SK-N-SH (cell line): ENCODE measurements around the gene UBR7. TPM values are rescaled to one million over a fixed set of nuclear protein-coding genes. Genes with fewer than 3 reads are reported as not detected.
"Not testable (repeated sequence)": the region's sequence is repeated elsewhere in the genome, so short reads cannot be mapped to it uniquely, and the experiment has no call there.

Experiments used
- CTCF ChIA-PET: fragments of 300-600, 350-600 bp; formaldehyde crosslinking; extraction: SDS; loops from one replicate; lab custom pipeline; 2021; lab: Yijun Ruan, JAX
- POLR2A ChIA-PET: fragments of 350-600 bp; sonication (Branson Sonifier 250); formaldehyde crosslinking; extraction: SDS; loops from one replicate; lab custom pipeline; 2020; ENCODE audit warnings: antibody characterized with exemption, inconsistent platforms; lab: Yijun Ruan, JAX
- DNase-seq: peaks from one replicate; pipeline ENCODE4 v3.0.0; 2012
- H2AFZ ChIP-seq: fragments of 200-600 bp; sonication (generic); 2 replicates; pipeline ENCODE4 v1.8.1; 2016; ENCODE audit warnings: antibody characterized with exemption, mild to moderate bottlenecking, low read depth
- H3F3A ChIP-seq: fragments of 200-600 bp; sonication (generic); replicated peaks from 2 replicates; pipeline ENCODE3; 2016; ENCODE audit warnings: antibody characterized with exemption, mild to moderate bottlenecking; ENCODE audit not compliant: insufficient read depth
- H3K27ac ChIP-seq, 2 experiments: fragments of 200-500 bp in 1 of 2; fragments of 200-600 bp in 1 of 2; sonication (Bioruptor generic) in 1 of 2; sonication (generic), shearing (Covaris generic) in 1 of 2; 2 replicates each; pipeline versions ENCODE4 v1.5.1 to v1.6.1; 2014 to 2016; ENCODE audit warnings: low read depth in 2 of 2, inconsistent platforms in 1 of 2, low read length in 1 of 2, mild to moderate bottlenecking in 1 of 2, mixed read lengths in 1 of 2
- H3K27me3 ChIP-seq: fragments of 200-600 bp; sonication (generic), shearing (Covaris generic); 2 replicates; pipeline ENCODE4 v1.6.1; 2016; ENCODE audit warnings: mixed run types; ENCODE audit not compliant: insufficient read depth
- H3K36me3 ChIP-seq, 2 experiments: fragments of 200-500 bp in 1 of 2; fragments of 200-600 bp in 1 of 2; sonication (Bioruptor generic) in 1 of 2; sonication (generic) in 1 of 2; replicated peaks in 1 of 2; 2 replicates each; pipeline versions ENCODE3 to v1.5.1; 2014 to 2016; ENCODE audit warnings: low read length in 1 of 2, mild to moderate bottlenecking in 1 of 2; ENCODE audit not compliant: insufficient read depth in 2 of 2, control insufficient read depth in 1 of 2
- H3K4me1 ChIP-seq, 2 experiments: fragments of 200-500 bp in 1 of 2; fragments of 200-600 bp in 1 of 2; sonication (Bioruptor generic) in 1 of 2; sonication (generic), shearing (Covaris generic) in 1 of 2; 2 replicates each; pipeline versions ENCODE4 v1.5.1 to v1.6.1; 2014 to 2016; ENCODE audit warnings: low read depth in 1 of 2, low read length in 1 of 2, mixed run types in 1 of 2; ENCODE audit not compliant: insufficient read depth in 2 of 2, control insufficient read depth in 1 of 2
- H3K4me2 ChIP-seq: fragments of 200-600 bp; sonication (generic), shearing (Covaris generic); 2 replicates; pipeline ENCODE4 v1.6.1; 2017; ENCODE audit warnings: mixed run types
- H3K4me3 ChIP-seq, 2 experiments: fragments of 200-500 bp in 1 of 2; fragments of 200-600 bp in 1 of 2; sonication (Bioruptor generic) in 1 of 2; sonication (generic), shearing (Covaris generic) in 1 of 2; 2 replicates each; pipeline versions ENCODE4 v1.5.1 to v1.8.1; 2014 to 2016; ENCODE audit warnings: low read depth in 2 of 2, inconsistent platforms in 1 of 2, low read length in 1 of 2, mild to moderate bottlenecking in 1 of 2, mixed read lengths in 1 of 2, moderate library complexity in 1 of 2
- H3K79me2 ChIP-seq: fragments of 200-600 bp; sonication (generic); 2 replicates; pipeline ENCODE4 v1.8.1; 2017; ENCODE audit warnings: mild to moderate bottlenecking; ENCODE audit not compliant: insufficient read depth
- H3K9ac ChIP-seq: fragments of 200-600 bp; sonication (generic); 2 replicates; pipeline ENCODE4 v1.6.1; 2017; ENCODE audit warnings: mixed run types
- H3K9me2 ChIP-seq: fragments of 200-600 bp; sonication (generic); 2 replicates; pipeline ENCODE4 v1.6.1; 2017; ENCODE audit warnings: mixed run types
- H3K9me3 ChIP-seq: fragments of 200-600 bp; sonication (generic); 2 replicates; pipeline ENCODE4 v1.6.1; 2017; ENCODE audit warnings: mixed run types, mild to moderate bottlenecking, moderate library complexity
- H4K20me1 ChIP-seq: fragments of 200-600 bp; sonication (generic); 2 replicates; pipeline ENCODE4 v1.6.1; 2017; ENCODE audit warnings: mild to moderate bottlenecking, mixed run types; ENCODE audit not compliant: insufficient read depth
- EZH2phosphoT487 ChIP-seq: fragments of 200-600 bp; sonication (generic); IDR thresholded peaks from 2 replicates; pipeline ENCODE4 v1.6.1; 2017; ENCODE audit warnings: low read depth, mixed run types, mild to moderate bottlenecking, antibody characterized with exemption, moderate library complexity, borderline replicate concordance
- GABPA ChIP-seq: IDR thresholded peaks from 2 replicates; pipeline ENCODE4 v1.4.0; 2012; ENCODE audit warnings: low read depth, mild to moderate bottlenecking
- RCOR1 ChIP-seq: fragments of 150-350 bp; IDR thresholded peaks from 2 replicates; pipeline ENCODE4 v1.6.1; 2017; ENCODE audit warnings: antibody characterized with exemption, low read length
- TEAD4 ChIP-seq: IDR thresholded peaks from 2 replicates; pipeline ENCODE4 v1.4.0; 2012; ENCODE audit warnings: mild to moderate bottlenecking, borderline replicate concordance; ENCODE audit not compliant: insufficient read depth
- WGBS: methylation state at CpG from one replicate; pipeline ENCODE4 v1.1.6; 2017; ENCODE audit warnings: low lambda C conversion rate; 5-methylcytosine and 5-hydroxymethylcytosine counted together
- polyA plus RNA-seq, 3 experiments: library from polyadenylated mRNA; depleted of rRNA; stranded (reverse); fragments of >200 nt; gene quantifications; 2 replicates each; pipeline ENCODE4 v1.2.3, GENCODE V29; 2012

Gene UBR7
- polyA plus RNA-seq, 1 of the 3 experiments (the other 2 are of a cell fraction), result 28.2 TPM

GRCh38 chr14:93163564-93163963 is 43.5 kb upstream of the UBR7 start:
- CTCF ChIA-PET, result interaction anchor here (0.9 to 1.4 kb wide), 5 partner anchors 14 to 212 kb away, joined by 3 read pairs; no protein-coding TSS in a partner anchor
- H3K27ac ChIP-seq, result no peak overlapping the region

DNA sequence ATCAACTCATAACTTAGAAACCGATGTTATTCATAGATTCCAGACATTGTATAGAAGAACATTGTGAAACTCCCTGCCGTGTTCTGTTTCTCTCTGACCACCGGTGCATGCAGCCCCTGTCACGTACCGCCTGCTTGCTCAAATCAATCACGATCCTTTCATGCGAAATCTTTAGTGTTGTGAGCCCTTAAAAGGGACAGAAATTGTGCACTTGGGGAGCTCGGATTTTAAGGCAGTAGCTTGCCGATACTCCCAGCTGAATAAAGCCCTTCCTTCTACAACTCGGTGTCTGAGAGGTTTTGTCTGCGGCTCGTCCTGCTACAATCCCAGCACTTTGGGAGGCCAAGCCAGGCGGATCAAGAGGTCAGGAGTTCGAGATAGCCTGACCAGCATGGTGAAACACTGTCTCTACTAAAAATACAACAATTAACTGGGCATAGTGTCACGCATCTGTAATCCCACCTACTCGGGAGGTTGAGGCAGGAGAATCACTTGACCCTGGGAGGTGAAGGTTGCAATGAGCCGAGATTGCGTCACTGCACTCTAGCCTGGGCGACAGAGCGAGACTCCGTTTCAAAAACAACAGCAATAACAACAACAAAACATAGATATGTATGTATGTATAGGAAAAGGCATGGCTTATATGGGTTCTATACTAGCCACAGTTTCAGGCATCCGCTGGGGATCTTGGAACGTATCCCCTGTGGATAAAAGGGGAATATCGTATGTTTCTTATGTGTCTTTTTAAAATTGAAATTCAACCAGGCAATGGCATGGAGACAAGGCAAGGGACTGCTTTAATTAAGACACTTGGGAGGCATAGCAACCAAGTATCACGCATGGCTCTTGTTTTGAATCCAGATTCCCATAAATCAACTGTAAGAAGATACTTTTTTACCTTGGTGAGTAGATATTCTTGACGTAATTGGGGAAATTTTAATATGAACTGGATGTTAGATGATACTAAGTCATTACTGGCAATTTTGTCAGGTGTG is 41.5 kb upstream of the UBR7 start:
- H3K9me3 ChIP-seq, H3K4me2 ChIP-seq, H3K4me1 ChIP-seq, DNase-seq, H3K4me3 ChIP-seq, H3K27me3 ChIP-seq, H3K79me2 ChIP-seq, H2AFZ ChIP-seq, POLR2A ChIA-PET, H3F3A ChIP-seq, H3K27ac ChIP-seq, H3K9ac ChIP-seq, H3K36me3 ChIP-seq, H4K20me1 ChIP-seq, H3K9me2 ChIP-seq: not testable (repeated sequence)
- 84% methylated on average over 21 of the region's 26 CpGs for whole genome bisulfite sequencing
- CTCF ChIA-PET, result interaction anchor here (0.8 to 1.2 kb wide), 2 partner anchors 26 to 52 kb away, joined by 3 to 4 read pairs; no protein-coding TSS in a partner anchor

More at GRCh38 chr14:93163564-93163963, 43.5 kb upstream of the UBR7 start:
- Histone ChIP-seq H3K36me3 (no peaks in the 10 kb centered on the region), H3K27me3 (no peaks in the 10 kb centered on the region), H3K4me1 (peaks cover 0 to 7% of the 10 kb centered on the region in 2 experiments; a peak in 1 of 4 replicates), H3K4me3 (no peak overlapping the region), H3K9me3 (no peaks in the 10 kb centered on the region), H3F3A (no peaks in the 10 kb centered on the region), H3K9me2 (no peaks in the 10 kb centered on the region), H3K79me2 (no peaks in the 10 kb centered on the region), H2AFZ (no peak overlapping the region), H3K4me2 (no peak overlapping the region), H3K9ac (no peak overlapping the region), H4K20me1 (no peaks in the 10 kb centered on the region)
- TF ChIP-seq GABPA (no peak), EZH2phosphoT487 (no peak), TEAD4 (no peak), RCOR1 (no peak)
- DNase-seq, result no peak
- POLR2A ChIA-PET, result no interaction called here
- WGBS, result 61% methylated on average over 5 of the region's 5 CpGs

DNA sequence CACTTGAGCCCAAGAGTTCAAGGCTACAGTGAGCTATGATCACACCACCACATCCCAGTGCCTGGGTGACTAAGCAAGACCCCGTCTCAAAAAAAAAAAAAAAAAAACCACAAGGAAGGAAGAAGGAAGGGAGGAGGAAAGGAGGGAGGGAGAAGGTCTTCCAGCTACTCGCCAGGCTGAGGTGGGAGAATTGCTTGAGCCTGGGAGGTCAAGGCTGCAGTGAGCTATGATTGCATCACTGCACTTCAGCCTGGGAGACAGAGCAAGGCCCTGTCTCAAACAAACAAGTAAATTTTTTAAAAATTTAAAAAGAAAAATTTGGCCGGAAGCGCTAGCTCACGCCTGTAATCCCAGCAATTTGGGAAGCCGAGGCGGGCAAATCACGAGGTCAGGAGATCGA is 38.4 kb upstream of the UBR7 start:
- H3K27ac ChIP-seq, DNase-seq, H3K4me2 ChIP-seq, H3K9me2 ChIP-seq, H4K20me1 ChIP-seq, H3K36me3 ChIP-seq, H3K9me3 ChIP-seq, H3K79me2 ChIP-seq, H3F3A ChIP-seq, H3K4me1 ChIP-seq, H3K9ac ChIP-seq, H3K4me3 ChIP-seq, H3K27me3 ChIP-seq, H2AFZ ChIP-seq: not testable (repeated sequence)
- ChIA-PET POLR2A (interaction anchor here (1.0 kb wide), 1 partner anchor 224 kb away, joined by 4 read pairs; no protein-coding TSS in a partner anchor), CTCF (interaction anchor here (1.5 to 1.8 kb wide), 2 partner anchors 10 to 29 kb away, joined by 4 to 6 read pairs; no protein-coding TSS in a partner anchor)
- 81% methylated on average over 9 of the region's 9 CpGs for WGBS

- POLR2A ChIA-PET, H3K36me3 ChIP-seq, H3F3A ChIP-seq, H3K9me3 ChIP-seq, H3K79me2 ChIP-seq, H3K4me1 ChIP-seq, DNase-seq, H3K27ac ChIP-seq, H4K20me1 ChIP-seq, H2AFZ ChIP-seq, H3K27me3 ChIP-seq, H3K9ac ChIP-seq, H3K9me2 ChIP-seq, H3K4me3 ChIP-seq, H3K4me2 ChIP-seq: not testable (repeated sequence)
- WGBS, result 79% methylated on average over 3 of the region's 6 CpGs
- CTCF ChIA-PET, result interaction anchor here (0.8 to 1.8 kb wide), 4 partner anchors 9 to 218 kb away, joined by 3 to 6 read pairs (median 4); no protein-coding TSS in a partner anchor
Measured at GRCh38 chr14:93169619-93170018, 37.4 kb upstream of the UBR7 start.

GRCh38 chr14:93170141-93170540 is 36.9 kb upstream of the UBR7 start:
- H3K27me3 ChIP-seq, H3K79me2 ChIP-seq, POLR2A ChIA-PET, H3K4me1 ChIP-seq, H3F3A ChIP-seq, H3K27ac ChIP-seq, H3K36me3 ChIP-seq, H3K9me2 ChIP-seq, H3K9ac ChIP-seq, H3K4me3 ChIP-seq, H4K20me1 ChIP-seq, H3K9me3 ChIP-seq, H3K4me2 ChIP-seq, DNase-seq, H2AFZ ChIP-seq: not testable (repeated sequence)
- CTCF ChIA-PET, result interaction anchor here (0.8 to 1.5 kb wide), 3 partner anchors 8 to 218 kb away, joined by 3 to 6 read pairs (median 3); no protein-coding TSS in a partner anchor
- 95% methylated on average over 8 of the region's 20 CpGs for WGBS
